ENCODE results near the gene ABHD10.

Gene ABHD10

DNA sequence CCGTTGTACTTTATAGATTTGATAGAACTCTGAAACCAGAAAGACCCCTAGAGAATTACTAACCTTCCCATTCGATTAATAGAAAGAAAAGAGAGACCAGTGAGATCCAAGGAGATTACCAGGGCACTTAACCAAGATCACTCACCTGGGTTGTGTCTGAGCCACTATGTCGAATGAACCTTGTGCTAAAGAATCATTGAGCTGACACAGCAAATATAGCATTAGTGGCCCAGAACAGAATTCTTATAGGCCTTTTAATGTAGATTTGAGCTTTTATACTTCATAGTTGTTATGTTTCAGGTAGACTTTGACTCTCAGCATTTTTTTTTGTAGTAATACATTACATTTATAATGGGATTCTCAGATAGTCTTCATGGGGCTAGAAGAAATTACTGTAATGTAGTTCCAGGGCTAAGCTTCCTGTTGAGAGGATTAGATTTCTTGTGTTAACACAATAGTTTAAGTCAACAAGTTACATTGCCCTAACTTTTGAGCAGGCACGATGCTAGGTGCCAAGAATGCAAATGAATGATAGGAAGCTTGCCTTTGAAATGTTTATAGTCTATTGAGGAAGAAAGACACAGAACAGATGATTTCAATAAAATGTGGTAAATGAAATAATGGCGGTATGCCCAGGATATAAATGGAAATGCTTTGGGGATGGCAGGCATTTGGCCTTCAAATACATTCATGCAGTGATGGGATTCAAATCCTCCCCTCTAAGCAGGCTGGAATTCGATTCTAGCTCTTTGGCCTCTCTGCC lies 24.4 kb upstream of the ABHD10 start:
- TF ChIP-seq, protein P1, sequence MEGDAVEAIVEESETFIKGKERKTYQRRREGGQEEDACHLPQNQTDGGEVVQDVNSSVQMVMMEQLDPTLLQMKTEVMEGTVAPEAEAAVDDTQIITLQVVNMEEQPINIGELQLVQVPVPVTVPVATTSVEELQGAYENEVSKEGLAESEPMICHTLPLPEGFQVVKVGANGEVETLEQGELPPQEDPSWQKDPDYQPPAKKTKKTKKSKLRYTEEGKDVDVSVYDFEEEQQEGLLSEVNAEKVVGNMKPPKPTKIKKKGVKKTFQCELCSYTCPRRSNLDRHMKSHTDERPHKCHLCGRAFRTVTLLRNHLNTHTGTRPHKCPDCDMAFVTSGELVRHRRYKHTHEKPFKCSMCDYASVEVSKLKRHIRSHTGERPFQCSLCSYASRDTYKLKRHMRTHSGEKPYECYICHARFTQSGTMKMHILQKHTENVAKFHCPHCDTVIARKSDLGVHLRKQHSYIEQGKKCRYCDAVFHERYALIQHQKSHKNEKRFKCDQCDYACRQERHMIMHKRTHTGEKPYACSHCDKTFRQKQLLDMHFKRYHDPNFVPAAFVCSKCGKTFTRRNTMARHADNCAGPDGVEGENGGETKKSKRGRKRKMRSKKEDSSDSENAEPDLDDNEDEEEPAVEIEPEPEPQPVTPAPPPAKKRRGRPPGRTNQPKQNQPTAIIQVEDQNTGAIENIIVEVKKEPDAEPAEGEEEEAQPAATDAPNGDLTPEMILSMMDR (IDR thresholded peaks at IDR 0.05) = no peak

- TF ChIP-seq, protein P1 (IDR thresholded peaks at IDR 0.05) = no peak
These were observed 22.9 kb upstream of the ABHD10 start for GRCh38 chr3:111955876-111956275.

DNA sequence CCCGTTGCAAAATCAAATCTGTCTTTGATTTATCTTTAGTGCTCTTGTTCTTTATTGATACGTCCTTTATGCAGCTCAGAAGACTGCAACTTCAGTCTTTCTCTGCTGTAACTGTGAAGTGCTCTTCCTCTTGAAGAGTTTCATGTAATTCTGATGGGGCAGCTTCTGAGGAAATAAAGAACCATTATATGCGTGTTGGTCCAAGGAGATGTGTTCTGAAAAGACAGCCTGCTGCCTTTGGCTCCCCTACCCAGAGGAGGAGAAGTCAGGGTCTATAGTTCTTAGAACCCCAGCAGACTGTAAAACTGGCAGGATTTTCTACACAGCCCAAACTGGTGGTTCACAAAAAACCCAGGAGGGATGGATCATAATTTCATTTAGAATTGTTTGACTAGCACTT lies 22.4 kb upstream of the ABHD10 start:
- TF ChIP-seq, protein P1 (IDR thresholded peaks at IDR 0.05) = no peak

- TF ChIP-seq, protein P1 (IDR thresholded peaks at IDR 0.05) = no peak
These were observed 21.7 kb upstream of the ABHD10 start for GRCh38 chr3:111956995-111957734.

DNA sequence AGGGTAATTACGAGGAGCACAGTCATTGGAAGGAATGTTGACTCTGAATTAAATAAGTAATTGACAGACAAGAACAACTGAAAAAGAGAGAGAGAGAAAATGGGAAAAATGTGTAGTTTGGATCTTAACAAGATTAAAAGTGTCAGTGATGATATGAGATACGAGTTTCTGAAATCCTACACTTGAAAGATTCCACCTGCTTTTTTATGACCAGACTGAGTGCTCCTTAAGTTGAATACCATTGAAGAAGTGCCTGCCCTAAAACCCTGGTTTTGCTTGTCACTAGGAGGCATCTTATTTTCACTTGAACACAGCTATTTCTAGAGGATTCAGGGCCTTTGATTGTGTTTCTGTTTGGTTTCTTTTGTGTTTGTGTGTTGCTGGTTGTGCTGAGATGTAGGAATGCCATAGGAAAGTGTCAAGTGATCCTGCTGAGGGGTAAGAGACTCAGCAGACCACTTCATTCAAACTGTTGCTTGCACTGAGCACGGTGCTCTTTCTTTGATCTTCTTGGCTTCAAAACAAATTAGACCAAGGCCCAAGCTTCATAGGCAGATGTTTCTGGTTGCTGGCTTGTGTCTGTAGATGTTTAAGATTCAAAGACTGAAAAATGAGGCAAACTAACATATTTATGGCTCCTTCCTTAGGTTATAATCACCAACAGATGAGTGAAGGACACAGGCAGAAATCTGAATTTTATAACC lies 17.2 kb upstream of the ABHD10 start:
- TF ChIP-seq, protein P1 (IDR thresholded peaks at IDR 0.05) = no peak

- TF ChIP-seq, protein P1 (IDR thresholded peaks at IDR 0.05) = no peak
These were observed 15.4 kb upstream of the ABHD10 start for GRCh38 chr3:111963424-111963823.

GRCh38 chr3:111965484-111965883 lies 13.3 kb upstream of the ABHD10 start:
- TF ChIP-seq, protein P1 (IDR thresholded peaks at IDR 0.05) = no peak

Data from LNCAP (cell line).